NCI-H128 (cell line): Measurements from ENCODE around the gene C2CD4D.

Source experiments
- DNase-seq: peaks from one replicate; lab custom pipeline; 2025; ENCODE audit not compliant: unreplicated experiment; lab: John Stamatoyannopoulos, UW

C2CD4D gene

GRCh38 chr1:151815716-151816327 lies 23.8 kb downstream of the C2CD4D start:
- no peak for DNase-seq

GRCh38 chr1:151814971-151815545 lies 24.6 kb downstream of the C2CD4D start:
- no peak for DNase-seq

DNA sequence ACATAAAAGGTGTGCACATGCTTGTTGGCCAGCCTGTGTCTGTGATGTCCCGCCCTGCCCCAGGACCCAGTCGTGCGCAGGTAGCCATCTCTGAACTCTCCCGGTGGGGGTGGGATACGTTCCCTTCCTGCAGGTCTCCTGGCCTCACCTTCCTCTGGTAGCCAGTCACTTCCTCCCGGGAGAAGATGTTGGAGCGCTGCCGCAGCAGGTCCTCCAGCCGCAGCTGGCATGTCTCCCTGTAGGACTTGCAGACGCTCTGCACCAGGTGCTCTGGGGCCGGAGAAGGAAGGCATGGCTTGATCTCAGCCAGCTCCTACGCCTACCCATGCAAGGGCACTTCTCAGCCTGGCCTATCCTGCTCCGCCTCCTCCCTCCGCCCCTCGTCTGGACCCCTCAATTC lies 25.2 kb downstream of the C2CD4D start:
- DNase-seq = no peak

GRCh38 chr1:151813271-151813977 lies 26.2 kb downstream of the C2CD4D start:
- no peak for DNase-seq

DNA sequence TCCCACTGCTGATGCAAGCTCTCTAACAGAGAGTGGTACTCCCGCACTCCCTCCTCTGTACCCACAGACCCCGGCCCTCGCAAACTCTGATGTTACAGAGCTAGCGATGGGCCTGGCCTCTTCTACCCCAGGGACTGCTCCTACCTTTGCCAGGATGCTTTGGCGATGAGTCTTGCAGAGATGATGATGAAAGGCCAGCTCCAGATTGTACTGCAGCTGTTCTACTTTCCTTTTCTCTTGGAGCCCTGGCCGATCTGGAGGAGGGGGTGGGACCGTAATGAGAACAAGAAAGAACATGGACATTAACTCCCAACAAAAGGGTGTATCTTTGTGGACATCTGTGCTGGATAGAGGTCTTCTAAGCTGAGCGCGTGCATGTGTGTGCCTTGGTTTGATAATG lies 28.4 kb downstream of the C2CD4D start:
- DNase-seq = no peak

GRCh38 chr1:151809985-151810556 lies 29.5 kb downstream of the C2CD4D start:
- no peak for DNase-seq

DNA sequence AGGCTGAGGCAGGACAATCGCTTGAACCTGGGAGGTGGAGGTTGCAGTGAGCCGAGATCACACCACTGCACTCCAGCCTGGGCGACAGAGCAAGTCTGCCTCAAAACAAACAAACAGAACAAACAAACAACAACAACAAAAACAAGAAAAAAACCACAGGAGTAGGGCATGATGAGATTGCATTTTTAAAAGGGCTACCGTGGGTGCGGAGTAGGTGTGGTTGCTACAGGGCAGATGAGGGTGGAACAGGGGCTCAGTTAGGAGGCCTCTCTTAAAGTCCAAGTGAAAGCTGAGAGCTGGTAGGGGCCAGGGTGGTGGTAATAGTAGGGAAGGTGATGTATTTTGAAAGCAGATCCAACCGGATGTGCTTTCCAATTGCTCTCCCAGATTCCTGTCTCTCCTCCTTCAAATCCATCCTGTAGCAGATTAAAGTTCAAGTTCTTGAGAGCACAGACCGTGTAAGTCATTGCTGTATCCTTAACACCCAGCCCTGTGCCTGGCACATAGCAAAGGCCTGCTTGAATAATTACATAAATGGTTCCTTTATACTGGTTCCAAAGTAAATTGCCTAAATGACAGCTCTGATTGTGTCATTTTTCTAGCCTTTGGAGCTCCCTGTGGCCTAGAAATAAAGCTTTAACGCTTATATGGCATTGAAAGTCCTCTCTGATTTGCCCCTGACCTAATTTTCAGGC lies 30.2 kb downstream of the C2CD4D start:
- DNase-seq = no peak

DNA sequence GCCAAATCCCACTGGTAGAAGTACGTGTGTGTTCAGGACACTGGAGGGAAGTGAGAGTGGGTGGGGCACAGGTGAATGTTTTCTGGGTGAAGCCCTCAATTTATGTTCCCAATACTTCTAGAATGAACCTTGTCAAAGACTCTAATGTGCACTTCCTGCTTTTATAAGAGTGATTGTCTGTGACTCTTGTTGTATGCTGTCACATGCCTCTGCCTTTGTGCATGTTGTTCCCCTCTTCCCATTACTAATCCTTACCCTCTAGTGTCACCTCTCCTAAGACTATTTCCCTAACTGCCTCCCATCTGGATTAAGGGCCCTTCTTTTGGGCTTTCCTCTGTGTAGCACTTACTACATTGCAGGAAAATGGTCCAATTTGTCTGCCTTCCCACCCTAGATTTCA lies 31.9 kb downstream of the C2CD4D start:
- DNase-seq = no peak

DNA sequence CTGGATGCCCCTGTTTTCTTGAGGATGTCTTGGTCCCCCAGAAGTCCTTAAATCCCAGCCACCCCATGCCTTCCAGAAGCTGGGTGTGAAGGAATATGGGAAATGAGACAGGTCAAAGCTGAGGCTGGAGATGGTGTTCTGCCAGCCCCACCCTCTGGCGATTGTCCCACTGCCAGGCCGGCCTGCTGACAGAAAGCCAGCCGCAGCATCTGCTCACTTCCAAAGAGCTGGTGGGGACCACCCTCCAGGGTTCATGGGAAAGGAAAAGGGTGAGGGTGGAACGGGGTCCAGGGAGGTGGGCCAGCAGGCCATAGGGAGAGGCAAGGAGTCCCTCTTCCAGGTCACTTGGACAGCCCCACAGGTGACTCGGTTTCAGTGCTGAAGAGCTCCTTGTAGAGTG lies 32.5 kb downstream of the C2CD4D start:
- DNase-seq = no peak

GRCh38 chr1:151806170-151806569 lies 33.5 kb downstream of the C2CD4D start:
- DNase-seq = no peak

GRCh38 chr1:151805066-151805820 lies 34.4 kb downstream of the C2CD4D start, which contains the start of gene LINGO4:
Gene LINGO4, minus strand, starts transcription at chr1:151805419. Its CDS starts 2,715 bp downstream, at chr1:151802704.
- no peak for DNase-seq

- no peak for DNase-seq
Measured at GRCh38 chr1:151803915-151804314, 35.7 kb downstream of the C2CD4D start.

DNA sequence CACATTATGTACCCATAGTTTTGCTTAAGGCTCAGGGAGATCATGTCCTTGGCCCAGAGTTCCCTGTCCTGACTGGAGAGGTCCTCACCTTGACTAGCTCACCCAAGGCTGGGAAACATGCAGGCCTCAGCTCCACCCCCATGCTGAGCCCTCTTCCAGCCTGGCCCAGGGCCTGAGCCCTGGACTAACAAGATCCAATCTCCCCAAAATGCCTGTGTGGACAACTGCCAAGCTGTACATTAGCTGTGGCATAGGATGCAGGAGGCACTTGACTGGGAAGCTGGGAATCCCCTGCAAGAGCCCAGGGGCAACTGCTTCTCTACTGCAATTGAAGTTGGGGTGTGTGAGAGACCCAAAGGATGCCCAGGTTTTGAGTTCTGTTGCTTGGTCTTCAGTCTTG lies 36.5 kb downstream of the C2CD4D start:
- DNase-seq = no peak

DNA sequence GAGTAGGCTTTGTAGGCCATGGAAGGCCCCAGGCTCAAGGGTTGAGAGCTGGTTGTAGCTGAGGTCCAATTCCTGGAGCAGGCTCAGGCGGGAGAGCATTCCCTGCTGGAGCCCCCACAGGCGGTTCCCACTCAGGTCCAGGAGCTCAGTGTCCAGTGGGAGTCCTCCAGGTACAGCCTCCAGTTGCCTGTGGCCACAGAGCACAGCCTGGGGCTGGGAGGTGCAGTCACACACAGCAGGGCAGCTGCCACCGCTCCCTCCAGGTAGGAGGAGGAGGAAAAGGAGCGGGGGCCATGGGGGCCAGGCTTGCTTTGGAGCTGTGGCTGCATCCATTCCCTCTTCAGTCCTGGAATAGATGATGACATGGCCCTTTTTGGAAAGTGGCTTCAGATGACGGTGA lies 37.2 kb downstream of the C2CD4D start:
- DNase-seq = no peak

DNA sequence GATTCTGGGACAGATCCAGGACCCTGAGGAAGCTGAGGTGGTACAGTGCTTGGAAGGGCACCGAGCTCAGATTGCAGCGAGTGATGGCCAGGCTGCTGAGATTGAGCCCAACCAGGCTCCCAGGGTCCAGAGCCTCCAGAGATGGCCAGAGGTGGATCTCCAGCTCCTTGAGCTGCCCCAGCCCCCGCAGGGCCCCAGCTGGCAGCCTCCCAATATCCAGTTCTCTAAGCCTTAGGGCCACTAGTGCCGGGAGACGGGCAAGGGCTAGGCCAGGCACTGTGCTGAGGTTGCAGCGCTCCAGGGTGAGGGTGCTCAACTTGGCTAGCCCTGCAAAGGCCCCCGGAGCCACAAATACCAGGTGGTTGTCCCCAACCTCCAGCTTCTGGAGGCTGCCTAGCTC lies 37.8 kb downstream of the C2CD4D start:
- no peak for DNase-seq

DNA sequence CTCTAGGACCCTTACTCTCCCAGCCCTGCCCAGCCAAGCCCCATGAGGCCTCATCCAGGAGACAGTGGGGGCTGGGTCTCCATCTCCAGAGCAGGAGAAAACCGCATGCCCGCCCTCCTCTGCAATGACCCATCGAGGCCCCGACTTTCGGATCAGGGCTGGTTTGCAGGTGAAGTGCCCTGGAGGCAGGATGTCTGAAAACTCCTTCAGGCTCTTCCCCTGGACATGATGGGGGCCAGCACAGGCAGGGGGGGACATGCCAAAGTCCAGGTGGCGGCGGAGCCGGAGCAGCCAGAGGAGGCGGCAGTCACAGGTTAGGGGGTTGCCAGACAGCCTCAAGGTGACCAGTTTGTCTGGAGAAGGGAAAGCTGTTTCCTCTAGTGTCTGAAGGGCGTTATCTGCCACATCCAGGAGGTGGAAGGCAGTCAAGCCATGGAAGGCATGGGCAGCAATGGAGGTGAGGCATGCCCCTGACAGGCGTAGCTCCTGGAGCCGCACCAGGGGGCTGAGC lies 38.3 kb downstream of the C2CD4D start:
- no peak for DNase-seq

DNA sequence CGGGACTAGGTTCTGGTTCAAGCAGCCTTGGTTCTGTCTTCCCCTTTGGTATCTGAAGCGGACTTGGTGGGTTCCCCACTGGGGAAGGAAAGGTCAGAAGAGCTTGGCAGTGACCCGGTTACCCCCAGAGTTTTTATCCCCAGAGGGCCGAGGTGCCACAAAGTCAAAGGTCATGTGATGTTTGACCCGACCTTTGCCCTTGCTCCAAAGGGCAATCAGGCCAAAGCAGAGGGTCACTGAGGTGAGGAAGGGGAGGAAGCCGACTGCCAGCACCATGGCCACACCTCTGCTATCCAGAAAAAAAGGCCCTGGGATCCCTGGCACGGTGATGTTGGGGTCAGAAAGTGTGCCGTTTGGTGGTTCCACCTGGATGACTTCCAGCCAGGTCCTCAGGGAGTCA lies 38.8 kb downstream of the C2CD4D start:
- no peak for DNase-seq

GRCh38 chr1:151799179-151800022 lies 40.2 kb downstream of the C2CD4D start:
- DNase-seq = no peak

GRCh38 chr1:151798571-151798970 lies 41.0 kb downstream of the C2CD4D start:
- no peak for DNase-seq
